AG09309 (cell line): ENCODE measurements around the gene ZNF555.
"Not testable (repeated sequence)": the region's sequence is repeated elsewhere in the genome, so short reads cannot be mapped to it uniquely, and the experiment has no call there.

ENCODE experiments used
- DNase-seq: peaks from one replicate; pipeline ENCODE4 v3.0.0-alpha.2; 2010; ENCODE audit warnings: low read depth
- H3K4me3 ChIP-seq: 2 replicates; pipeline ENCODE4 v1.5.1; 2011; ENCODE audit warnings: mild to moderate bottlenecking, low read depth, low read length, moderate library complexity; ENCODE audit not compliant: control insufficient read depth
- CTCF ChIP-seq: IDR thresholded peaks from 2 replicates; pipeline ENCODE4 v1.5.1; 2011; ENCODE audit warnings: mild to moderate bottlenecking, low read depth, low read length, inconsistent platforms; ENCODE audit not compliant: insufficient read depth, control insufficient read depth; ENCODE audit errors: missing control alignments

Gene ZNF555

DNA sequence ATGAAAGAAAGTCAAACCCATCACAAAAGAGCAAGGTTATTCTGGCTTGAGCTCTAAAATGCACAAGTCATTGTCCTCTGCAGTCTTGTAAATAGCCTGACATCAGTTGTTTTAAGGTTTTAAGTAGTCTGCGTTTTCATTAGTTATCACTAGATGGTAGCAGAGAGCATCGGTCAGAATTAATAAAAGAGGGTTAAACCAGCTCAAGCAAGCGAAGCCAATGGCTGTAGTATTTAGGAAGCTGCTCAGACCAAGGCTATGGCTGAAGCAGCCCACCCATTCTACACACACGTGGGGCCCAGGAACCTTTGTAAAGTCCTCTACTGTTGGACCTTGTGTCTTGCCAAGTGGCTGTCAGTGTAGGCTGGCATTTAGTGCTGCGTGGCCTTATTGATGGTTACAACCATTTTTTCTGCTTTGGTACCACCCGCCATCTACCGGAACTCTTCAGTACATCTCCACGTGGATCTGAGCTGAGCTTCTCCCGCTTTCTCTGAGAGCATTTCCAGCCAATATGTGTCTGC lies 46.2 kb downstream of the ZNF555 start:
- TF ChIP-seq CTCF, result peak; percentile 57
- no peak overlapping the region for H3K4me3 ChIP-seq
- peak; percentile 37 for DNase-seq

GRCh38 chr19:2888731-2889224 lies 47.5 kb downstream of the ZNF555 start:
- TF ChIP-seq CTCF, result peak; percentile 6
- peak overlapping the region; percentile 68 for H3K4me3 ChIP-seq
- DNase-seq, result no peak

- DNase-seq, H3K4me3 ChIP-seq: not testable (repeated sequence)
These were observed 49.3 kb downstream of the ZNF555 start for GRCh38 chr19:2890531-2890930.

- no peak overlapping the region for H3K4me3 ChIP-seq
- TF ChIP-seq CTCF, result no peak
- DNase-seq, result no peak
These were observed 55.4 kb downstream of the ZNF555 start for GRCh38 chr19:2896694-2897093.

DNA sequence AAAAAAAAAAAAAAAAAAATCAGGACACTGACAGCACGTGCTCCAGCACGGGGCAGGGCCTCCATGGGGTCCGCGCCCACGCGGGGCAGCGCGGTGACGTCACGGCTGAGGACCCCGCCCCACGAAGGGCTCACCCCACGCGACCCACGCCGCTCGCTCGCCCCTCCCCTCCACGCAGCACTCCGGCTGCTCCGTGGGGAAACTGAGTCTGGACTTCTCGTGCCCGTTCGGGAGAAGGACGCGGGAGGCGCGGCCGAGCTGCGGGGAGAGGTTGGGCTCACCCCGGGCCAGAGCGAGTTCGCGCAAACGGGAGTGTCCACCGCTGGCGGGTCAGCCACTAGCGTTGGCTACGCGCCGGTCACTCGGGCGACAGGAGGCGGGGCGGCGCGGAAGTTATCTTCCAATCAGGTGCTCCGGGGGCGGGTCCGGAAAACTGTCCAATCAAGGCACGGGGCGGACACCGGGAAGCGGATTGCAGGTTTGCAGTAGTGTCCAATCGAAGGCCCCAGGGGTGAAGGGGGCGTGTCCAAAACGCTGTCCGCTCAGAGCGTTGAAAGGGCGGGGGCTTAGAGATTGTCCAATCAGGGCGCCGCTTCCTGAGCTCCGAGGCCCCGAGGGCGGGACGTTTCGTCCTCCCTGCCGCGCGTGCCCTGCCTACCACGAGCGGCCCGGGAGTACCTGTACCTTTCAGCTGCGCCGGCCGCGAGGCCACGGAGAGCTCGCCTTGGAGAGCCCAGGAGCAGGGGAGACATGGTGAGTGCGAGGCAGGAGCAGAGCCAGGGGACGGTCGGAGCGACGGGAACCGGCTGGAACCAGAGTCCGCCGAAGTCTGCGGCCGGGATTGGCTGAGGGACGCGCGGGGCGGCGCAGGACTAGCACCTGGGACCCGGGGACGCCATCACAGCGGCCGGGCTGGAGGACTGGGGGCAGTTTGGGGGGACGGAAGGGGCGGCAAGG lies 59.3 kb downstream of the ZNF555 start, which contains the start of gene ZNF57:
TSS of gene ZNF57 (plus strand) at position 633 of the 957 bp plus-strand sequence. CDS start at position 751, 118 bp downstream.
- no peak for TF ChIP-seq CTCF

GRCh38 chr19:2902590-2903218 lies 61.4 kb downstream of the ZNF555 start:
- H3K4me3 ChIP-seq, result no peak overlapping the region
- DNase-seq, result no peak
- TF ChIP-seq CTCF, result no peak

More for the DNA sequence above, 59.3 kb downstream of the ZNF555 start, which contains the start of gene ZNF57:
- peak; percentile 95 for DNase-seq
- H3K4me3 ChIP-seq, result peak within 1 kb of the TSS; percentile 81

GRCh38 chr19:2903326-2903725 lies 62.1 kb downstream of the ZNF555 start:
- not testable (repeated sequence) for H3K4me3 ChIP-seq, DNase-seq
